Upper lobe of left lung (tissue), 4 donors: ENCODE data around the gene SLC35F3.
"Not testable (repeated sequence)": the region's sequence is repeated elsewhere in the genome, so short reads cannot be mapped to it uniquely, and the experiment has no call there.

Experiments
- CTCF ChIP-seq, 6 experiments: fragments of 450-650 bp in 4 of 6; fragments of 200-600 bp in 2 of 6; sonication (generic) in 2 of 6; IDR thresholded peaks; one replicate each; pipeline ENCODE4 v1.5.1; 2016 to 2019; ENCODE audit warnings: antibody characterized with exemption in 6 of 6
- EP300 ChIP-seq, 4 donors: sonication (generic); formaldehyde crosslinking; IDR thresholded peaks; one replicate each; pipeline ENCODE4 v1.5.1; 2017; ENCODE audit warnings: antibody characterized with exemption in 4 of 4, control low read depth in 2 of 4
- POLR2A ChIP-seq, 4 donors: fragments of 450-650 bp; IDR thresholded peaks; one replicate each; pipeline ENCODE4 v1.5.1; 2016 to 2017; ENCODE audit warnings: antibody characterized with exemption in 4 of 4, mild to moderate bottlenecking in 2 of 4
- POLR2AphosphoS5 ChIP-seq, 2 donors: sonication (generic); formaldehyde crosslinking; IDR thresholded peaks; one replicate each; pipeline ENCODE4 v1.5.1; 2017; ENCODE audit warnings: antibody characterized with exemption in 2 of 2

GRCh38 chr1:234152344-234152743, 247.9 kb downstream of the SLC35F3 start:
- TF ChIP-seq POLR2A, CTCF, POLR2AphosphoS5, EP300 (IDR thresholded peaks at IDR 0.05): not testable (repeated sequence)
